SK-N-SH (cell line): ENCODE data around the gene ZFC3H1. TPM values are rescaled to one million over a fixed set of nuclear protein-coding genes. Genes with fewer than 3 reads are reported as not detected.

ENCODE experiments used
- CTCF ChIA-PET: fragments of 300-600, 350-600 bp; formaldehyde crosslinking; extraction: SDS; loops from one replicate; lab custom pipeline; 2021; lab: Yijun Ruan, JAX
- POLR2A ChIA-PET: fragments of 350-600 bp; sonication (Branson Sonifier 250); formaldehyde crosslinking; extraction: SDS; loops from one replicate; lab custom pipeline; 2020; ENCODE audit warnings: antibody characterized with exemption, inconsistent platforms; lab: Yijun Ruan, JAX
- DNase-seq: peaks from one replicate; pipeline ENCODE4 v3.0.0; 2012
- H2AFZ ChIP-seq: fragments of 200-600 bp; sonication (generic); 2 replicates; pipeline ENCODE4 v1.8.1; 2016; ENCODE audit warnings: antibody characterized with exemption, mild to moderate bottlenecking, low read depth
- H3F3A ChIP-seq: fragments of 200-600 bp; sonication (generic); replicated peaks from 2 replicates; pipeline ENCODE3; 2016; ENCODE audit warnings: antibody characterized with exemption, mild to moderate bottlenecking; ENCODE audit not compliant: insufficient read depth
- H3K27ac ChIP-seq, 2 experiments: fragments of 200-500 bp in 1 of 2; fragments of 200-600 bp in 1 of 2; sonication (Bioruptor generic) in 1 of 2; sonication (generic), shearing (Covaris generic) in 1 of 2; 2 replicates each; pipeline versions ENCODE4 v1.5.1 to v1.6.1; 2014 to 2016; ENCODE audit warnings: low read depth in 2 of 2, inconsistent platforms in 1 of 2, low read length in 1 of 2, mild to moderate bottlenecking in 1 of 2, mixed read lengths in 1 of 2
- H3K27me3 ChIP-seq: fragments of 200-600 bp; sonication (generic), shearing (Covaris generic); 2 replicates; pipeline ENCODE4 v1.6.1; 2016; ENCODE audit warnings: mixed run types; ENCODE audit not compliant: insufficient read depth
- H3K36me3 ChIP-seq, 2 experiments: fragments of 200-500 bp in 1 of 2; fragments of 200-600 bp in 1 of 2; sonication (Bioruptor generic) in 1 of 2; sonication (generic) in 1 of 2; replicated peaks in 1 of 2; 2 replicates each; pipeline versions ENCODE3 to v1.5.1; 2014 to 2016; ENCODE audit warnings: low read length in 1 of 2, mild to moderate bottlenecking in 1 of 2; ENCODE audit not compliant: insufficient read depth in 2 of 2, control insufficient read depth in 1 of 2
- H3K4me1 ChIP-seq, 2 experiments: fragments of 200-500 bp in 1 of 2; fragments of 200-600 bp in 1 of 2; sonication (Bioruptor generic) in 1 of 2; sonication (generic), shearing (Covaris generic) in 1 of 2; 2 replicates each; pipeline versions ENCODE4 v1.5.1 to v1.6.1; 2014 to 2016; ENCODE audit warnings: low read depth in 1 of 2, low read length in 1 of 2, mixed run types in 1 of 2; ENCODE audit not compliant: insufficient read depth in 2 of 2, control insufficient read depth in 1 of 2
- H3K4me2 ChIP-seq: fragments of 200-600 bp; sonication (generic), shearing (Covaris generic); 2 replicates; pipeline ENCODE4 v1.6.1; 2017; ENCODE audit warnings: mixed run types
- H3K4me3 ChIP-seq, 2 experiments: fragments of 200-500 bp in 1 of 2; fragments of 200-600 bp in 1 of 2; sonication (Bioruptor generic) in 1 of 2; sonication (generic), shearing (Covaris generic) in 1 of 2; 2 replicates each; pipeline versions ENCODE4 v1.5.1 to v1.8.1; 2014 to 2016; ENCODE audit warnings: low read depth in 2 of 2, inconsistent platforms in 1 of 2, low read length in 1 of 2, mild to moderate bottlenecking in 1 of 2, mixed read lengths in 1 of 2, moderate library complexity in 1 of 2
- H3K79me2 ChIP-seq: fragments of 200-600 bp; sonication (generic); 2 replicates; pipeline ENCODE4 v1.8.1; 2017; ENCODE audit warnings: mild to moderate bottlenecking; ENCODE audit not compliant: insufficient read depth
- H3K9ac ChIP-seq: fragments of 200-600 bp; sonication (generic); 2 replicates; pipeline ENCODE4 v1.6.1; 2017; ENCODE audit warnings: mixed run types
- H3K9me2 ChIP-seq: fragments of 200-600 bp; sonication (generic); 2 replicates; pipeline ENCODE4 v1.6.1; 2017; ENCODE audit warnings: mixed run types
- H3K9me3 ChIP-seq: fragments of 200-600 bp; sonication (generic); 2 replicates; pipeline ENCODE4 v1.6.1; 2017; ENCODE audit warnings: mixed run types, mild to moderate bottlenecking, moderate library complexity
- H4K20me1 ChIP-seq: fragments of 200-600 bp; sonication (generic); 2 replicates; pipeline ENCODE4 v1.6.1; 2017; ENCODE audit warnings: mild to moderate bottlenecking, mixed run types; ENCODE audit not compliant: insufficient read depth
- EP300 ChIP-seq, 2 experiments: IDR thresholded peaks; 2 replicates each; pipeline versions ENCODE4 v1.4.0 to v1.6.1; 2012; ENCODE audit warnings: borderline replicate concordance in 1 of 2, low read depth in 1 of 2, low read length in 1 of 2
- EZH2phosphoT487 ChIP-seq: fragments of 200-600 bp; sonication (generic); IDR thresholded peaks from 2 replicates; pipeline ENCODE4 v1.6.1; 2017; ENCODE audit warnings: low read depth, mixed run types, mild to moderate bottlenecking, antibody characterized with exemption, moderate library complexity, borderline replicate concordance
- FOSL2 ChIP-seq: IDR thresholded peaks from 2 replicates; pipeline ENCODE4 v1.4.0; 2012; ENCODE audit warnings: low read depth, mild to moderate bottlenecking, moderate library complexity, borderline replicate concordance
- FOXJ3 ChIP-seq: sonication (generic); formaldehyde crosslinking; IDR thresholded peaks from 2 replicates; pipeline ENCODE4 v1.5.1; 2020; ENCODE audit warnings: mild to moderate bottlenecking, missing genetic modification reagents
- FOXM1 ChIP-seq: IDR thresholded peaks from 2 replicates; pipeline ENCODE4 v1.4.0; 2012; ENCODE audit warnings: low read depth, mild to moderate bottlenecking
- GABPA ChIP-seq: IDR thresholded peaks from 2 replicates; pipeline ENCODE4 v1.4.0; 2012; ENCODE audit warnings: low read depth, mild to moderate bottlenecking
- GATA2 ChIP-seq: sonication (generic); formaldehyde crosslinking; IDR thresholded peaks from 2 replicates; pipeline ENCODE4 v1.5.0; 2020; ENCODE audit warnings: mild to moderate bottlenecking, missing genetic modification reagents
- IRF3 ChIP-seq: fragments of 150-350 bp; IDR thresholded peaks from 2 replicates; pipeline ENCODE4 v1.6.1; 2016; ENCODE audit warnings: mild to moderate bottlenecking, low read depth, low read length
- JUND ChIP-seq: IDR thresholded peaks from 2 replicates; pipeline ENCODE4 v1.4.0; 2012
- MEF2A ChIP-seq: IDR thresholded peaks from 2 replicates; pipeline ENCODE4 v1.4.0; 2012; ENCODE audit warnings: low read depth, borderline replicate concordance
- NFIC ChIP-seq: IDR thresholded peaks from 2 replicates; pipeline ENCODE4 v1.4.0; 2012; ENCODE audit warnings: borderline replicate concordance
- NRF1 ChIP-seq: IDR thresholded peaks from 2 replicates; pipeline ENCODE4 v1.6.1; 2012; ENCODE audit warnings: low read depth, mild to moderate bottlenecking, low read length
- PBX3 ChIP-seq: IDR thresholded peaks from 2 replicates; pipeline ENCODE4; 2012
- RFX5 ChIP-seq: IDR thresholded peaks from 2 replicates; pipeline ENCODE4 v1.6.1; 2012; ENCODE audit warnings: mild to moderate bottlenecking, improper control_type of control experiment, low read length
- SMC3 ChIP-seq: IDR thresholded peaks from 2 replicates; pipeline ENCODE4 v1.6.1; 2012; ENCODE audit warnings: low read depth, low read length, improper control_type of control experiment
- TAF1 ChIP-seq: IDR thresholded peaks from 2 replicates; pipeline ENCODE4 v1.6.1; 2012; ENCODE audit warnings: low read depth, mild to moderate bottlenecking, low read length, moderate library complexity, borderline replicate concordance
- TCF12 ChIP-seq: IDR thresholded peaks from 2 replicates; pipeline ENCODE4 v1.4.0; 2012
- USF1 ChIP-seq: IDR thresholded peaks from 2 replicates; pipeline ENCODE4 v1.4.0; 2012; ENCODE audit warnings: low read depth, borderline replicate concordance
- USF2 ChIP-seq: fragments of 150-350 bp; IDR thresholded peaks from 2 replicates; pipeline ENCODE4 v1.6.1; 2017; ENCODE audit warnings: antibody characterized with exemption, low read length, low read depth, borderline replicate concordance
- YY1 ChIP-seq: IDR thresholded peaks from 2 replicates; pipeline ENCODE4 v1.4.0; 2012; ENCODE audit warnings: low read depth, mild to moderate bottlenecking
- ZBTB33 ChIP-seq: IDR thresholded peaks from 2 replicates; pipeline ENCODE4 v1.4.0; 2012; ENCODE audit warnings: low read depth, borderline replicate concordance
- WGBS: methylation state at CpG from one replicate; pipeline ENCODE4 v1.1.6; 2017; ENCODE audit warnings: low lambda C conversion rate; 5-methylcytosine and 5-hydroxymethylcytosine counted together
- polyA plus RNA-seq, 3 experiments: library from polyadenylated mRNA; depleted of rRNA; stranded (reverse); fragments of >200 nt; gene quantifications; 2 replicates each; pipeline ENCODE4 v1.2.3, GENCODE V29; 2012

Gene ZFC3H1
- polyA plus RNA-seq, 1 of the 3 experiments (the other 2 are of a cell fraction) = 19.1 TPM

GRCh38 chr12:71704920-71705319 is 41.3 kb upstream of the ZFC3H1 start (continued):
- TF ChIP-seq IRF3 (no peak), EZH2phosphoT487 (no peak), FOXM1 (no peak), FOXJ3 (CRISPR knock-in tag) (no peak), NRF1 (no peak), TCF12 (no peak), RFX5 (no peak), ZBTB33 (no peak)
- TF ChIP-seq, all 33 proteins: peak for 0

GRCh38 chr12:71703206-71703605 is 39.6 kb upstream of the ZFC3H1 start:
- H3K36me3 ChIP-seq = peaks cover 22 to 39% of the 10 kb centered on the region in 2 experiments
- no peaks in the 10 kb centered on the region for H3F3A ChIP-seq
- H4K20me1 ChIP-seq = no peaks in the 10 kb centered on the region
- H2AFZ ChIP-seq = no peak overlapping the region
- no peak overlapping the region for H3K27ac ChIP-seq
- CTCF ChIA-PET = interaction anchor here (1.0 to 3.5 kb wide), 4 partner anchors 17 to 486 kb away, joined by 3 to 10 read pairs (median 6); partner anchors contain the start of gene TMEM19
- 94% methylated on average over 2 of the region's 2 CpGs for WGBS
- POLR2A ChIA-PET = interaction anchor here (0.7 kb wide), 1 partner anchor 39 kb away, joined by 3 read pairs; the partner anchor contains the start of gene THAP2
- no peak for TF ChIP-seq SMC3
- no peak for TF ChIP-seq USF1
- TF ChIP-seq TAF1 = no peak
- TF ChIP-seq JUND = no peak
- TF ChIP-seq MEF2A = no peak
- TF ChIP-seq GATA2 = no peak
- no peak for TF ChIP-seq YY1
- no peak for TF ChIP-seq PBX3
- no peak for TF ChIP-seq GABPA
- no peak for TF ChIP-seq FOXJ3 (CRISPR knock-in tag)
- TF ChIP-seq EP300 (IDR thresholded peaks at IDR 0.05; ENCODE audit: borderline replicate concordance in 1 of 2, low read depth in 1 of 2, low read length in 1 of 2) = no peak
- no peak for TF ChIP-seq USF2
- no peak for TF ChIP-seq NFIC
- TF ChIP-seq FOSL2 = no peak
- TF ChIP-seq, all 33 proteins: peak for 0
- Histone ChIP-seq H3K4me1 (no peaks in the 10 kb centered on the region), H3K4me2 (no peak overlapping the region), H3K79me2 (no peaks in the 10 kb centered on the region), H3K9me3 (no peaks in the 10 kb centered on the region), H3K9me2 (no peaks in the 10 kb centered on the region), H3K4me3 (no peak overlapping the region), H3K9ac (no peak overlapping the region), H3K27me3 (no peaks in the 10 kb centered on the region)
- DNase-seq = no peak
